COLO829 (cell line): Measurements from ENCODE around the gene JMJD1C.

ENCODE experiments used
- DNase-seq: peaks from one replicate; pipeline ENCODE4 v3.0.0; 2012; ENCODE audit warnings: low spot score

The JMJD1C gene

GRCh38 chr10:63213489-63213888 is 252.3 kb downstream of the JMJD1C start:
- no peak for DNase-seq

- DNase-seq: no peak
Observed at GRCh38 chr10:63210611-63211196, 255.1 kb downstream of the JMJD1C start.

GRCh38 chr10:63209705-63210104 is 256.1 kb downstream of the JMJD1C start:
- DNase-seq: no peak

- no peak for DNase-seq
Observed at GRCh38 chr10:63208986-63209385, 256.8 kb downstream of the JMJD1C start.

GRCh38 chr10:63206997-63207811 is 258.6 kb downstream of the JMJD1C start:
- DNase-seq: peak; percentile 62

- DNase-seq: no peak
Observed at GRCh38 chr10:63206576-63206975, 259.2 kb downstream of the JMJD1C start.

- no peak for DNase-seq
Observed at GRCh38 chr10:63205421-63205820, 260.4 kb downstream of the JMJD1C start.

GRCh38 chr10:63204667-63205391 is 260.9 kb downstream of the JMJD1C start:
- no peak for DNase-seq

GRCh38 chr10:63201118-63201517 is 264.7 kb downstream of the JMJD1C start:
- no peak for DNase-seq

GRCh38 chr10:63200431-63200830 is 265.3 kb downstream of the JMJD1C start:
- DNase-seq: no peak

- DNase-seq: no peak
Observed at GRCh38 chr10:63199716-63200115, 266.1 kb downstream of the JMJD1C start.

GRCh38 chr10:63197344-63198092 is 268.3 kb downstream of the JMJD1C start:
- no peak for DNase-seq

- DNase-seq: no peak
Observed at GRCh38 chr10:63192826-63193225, 273.0 kb downstream of the JMJD1C start.

GRCh38 chr10:63175534-63175933 is 290.2 kb downstream of the JMJD1C start:
- no peak for DNase-seq

GRCh38 chr10:63173468-63174232 is 292.1 kb downstream of the JMJD1C start:
- no peak for DNase-seq

- DNase-seq: no peak
Observed at GRCh38 chr10:63171926-63172325, 293.9 kb downstream of the JMJD1C start.

- DNase-seq: no peak
Observed at GRCh38 chr10:63171255-63171855, 294.4 kb downstream of the JMJD1C start.

GRCh38 chr10:63169624-63170023 is 296.2 kb downstream of the JMJD1C start:
- no peak for DNase-seq

- DNase-seq: no peak
Observed at GRCh38 chr10:63168821-63169462, 296.8 kb downstream of the JMJD1C start.

GRCh38 chr10:63166742-63167258 is 299.0 kb downstream of the JMJD1C start:
- DNase-seq: peak; percentile 31
